NCI-H82 treated with DMSO at 0.1 percent for 48 hours (cell line): ENCODE data around the gene TRIM40.

Experiments used
- DNase-seq: peaks from one replicate; lab custom pipeline; 2025; ENCODE audit not compliant: unreplicated experiment; lab: John Stamatoyannopoulos, UW

TRIM40 gene

GRCh38 chr6:30194797-30195690, 59.1 kb downstream of the TRIM40 start:
- DNase-seq, result no peak

GRCh38 chr6:30195951-30196350, 60.0 kb downstream of the TRIM40 start:
- no peak for DNase-seq

DNA sequence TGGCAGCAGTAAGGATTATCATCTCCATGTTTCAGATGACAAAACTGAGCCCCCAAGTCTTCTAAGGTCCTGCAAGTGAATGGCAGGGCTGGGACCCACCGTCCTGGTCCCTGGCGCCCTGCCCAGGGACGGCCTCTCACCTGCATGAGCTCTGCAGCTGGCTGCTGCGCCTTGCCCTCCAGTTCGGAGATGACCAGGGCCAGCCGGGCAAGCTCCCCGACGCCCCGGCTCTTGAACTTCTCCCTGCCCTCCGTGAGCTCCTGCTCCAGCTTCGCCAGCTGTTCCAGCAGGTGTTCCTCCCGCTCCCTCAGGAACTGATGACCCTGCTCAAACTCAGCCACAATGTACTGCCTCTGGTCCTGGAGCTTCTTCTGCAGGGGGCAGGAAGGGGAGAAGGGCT, 60.4 kb downstream of the TRIM40 start:
- DNase-seq, result no peak
